Panc1 (cell line): ENCODE data around the gene PHF2.

ENCODE experiments used
- CTCF ChIP-seq: fragments of 450-650 bp; IDR thresholded peaks from 2 replicates; pipeline ENCODE4 v1.5.1; 2017; ENCODE audit warnings: mild to moderate bottlenecking
- POLR2AphosphoS5 ChIP-seq: IDR thresholded peaks from 2 replicates; pipeline ENCODE4 v1.6.1; 2012; ENCODE audit warnings: mild to moderate bottlenecking, low read depth, low read length, moderate library complexity
- SIN3A ChIP-seq: IDR thresholded peaks from 2 replicates; pipeline ENCODE4 v1.6.1; 2012; ENCODE audit warnings: low read depth, mild to moderate bottlenecking, low read length, moderate library complexity, borderline replicate concordance; ENCODE audit not compliant: insufficient read depth
- TCF7L2 ChIP-seq: IDR thresholded peaks from 2 replicates; pipeline ENCODE4 v1.6.1; 2011; ENCODE audit warnings: mild to moderate bottlenecking, low read depth, low read length, inconsistent platforms

GRCh38 chr9:93620881-93621820 lies 44.8 kb downstream of the PHF2 start:
- no peak for TF ChIP-seq CTCF
- no peak for TF ChIP-seq POLR2AphosphoS5
- TF ChIP-seq SIN3A: no peak
- no peak for TF ChIP-seq TCF7L2
